ENCODE results near the gene YWHAE.

GRCh38 chr17:1329745-1330343 lies 70.2 kb downstream of the YWHAE start:
- TF ChIP-seq EZH2 (IDR thresholded peaks at IDR 0.05; ENCODE audit: borderline replicate concordance, low read depth, low read length, poor library complexity, severe bottlenecking): no peak
- TF ChIP-seq CTCF (conservative IDR thresholded peaks at IDR 0.05; ENCODE audit: low read depth, low read length): no peak

All from A673 (cell line).